Activated naive CD8-positive, alpha-beta T cell treated with anti-CD3 and anti-CD28 coated beads for 36 hours (primary cell): ENCODE data around the gene HARS1. TPM values are rescaled to one million over a fixed set of nuclear protein-coding genes. Genes with fewer than 3 reads are reported as not detected.
"Not testable (repeated sequence)": the region's sequence is repeated elsewhere in the genome, so short reads cannot be mapped to it uniquely, and the experiment has no call there.

Experiments used
- DNase-seq: peaks from one replicate; pipeline ENCODE4 v3.0.0; 2021
- H3K27ac Mint-ChIP-seq: one replicate; pipeline ENCODE4 v1.8.0; 2022; ENCODE audit warnings: mild to moderate bottlenecking, moderate library complexity, mixed read lengths
- H3K27me3 Mint-ChIP-seq: one replicate; pipeline ENCODE4 v1.8.0; 2022; ENCODE audit warnings: mild to moderate bottlenecking, mixed read lengths
- H3K36me3 Mint-ChIP-seq: one replicate; pipeline ENCODE4 v1.8.0; 2021; ENCODE audit warnings: mild to moderate bottlenecking, mixed read lengths
- H3K4me1 Mint-ChIP-seq: one replicate; pipeline ENCODE4 v1.8.0; 2021; ENCODE audit warnings: mixed read lengths
- H3K4me3 Mint-ChIP-seq: one replicate; pipeline ENCODE4 v1.8.0; 2022; ENCODE audit warnings: mild to moderate bottlenecking, moderate library complexity, mixed read lengths
- H3K9me3 Mint-ChIP-seq: one replicate; pipeline ENCODE4 v1.8.0; 2022; ENCODE audit warnings: mixed read lengths
- total RNA-seq, 2 experiments: library from RNA; stranded (reverse); gene quantifications; one replicate each; pipeline ENCODE4 v1.2.3, GENCODE V29; 2021

The HARS1 gene
- total RNA-seq, 2 experiments from 2014 or later: 95.2 to 104 TPM

DNA sequence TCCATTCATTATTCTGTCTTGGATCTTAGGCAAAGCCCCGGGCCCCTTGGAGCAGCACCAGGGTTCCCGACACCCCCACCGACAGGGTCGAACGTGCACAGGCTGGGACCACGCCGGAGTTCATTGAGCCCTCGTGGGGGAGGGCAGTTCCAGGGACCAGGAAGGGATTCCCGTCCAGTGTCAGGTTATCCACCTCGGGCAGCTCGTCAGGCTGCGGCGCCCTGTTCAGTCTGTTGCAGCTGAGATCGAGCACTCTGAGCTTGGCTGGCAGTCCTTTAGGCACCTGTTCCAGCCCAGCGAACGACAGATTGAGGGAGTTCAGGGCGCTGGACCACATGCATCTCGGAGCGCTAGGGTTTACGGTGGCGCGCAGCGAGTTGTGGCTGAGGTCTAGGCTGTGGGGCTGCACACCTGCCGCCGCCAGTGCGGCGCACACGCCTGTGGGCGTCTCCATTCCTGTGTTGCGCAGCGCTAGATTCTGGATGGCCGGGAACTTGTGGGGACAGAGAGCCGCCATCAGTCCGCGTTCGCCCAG lies 59.3 kb downstream of the HARS1 start:
- H3K27me3 Mint-ChIP-seq: peaks cover 23% of the 10 kb centered on the region
- H3K27ac Mint-ChIP-seq: peak overlapping the region; percentile 69
- DNase-seq: peak; percentile 40
- H3K36me3 Mint-ChIP-seq: no peaks in the 10 kb centered on the region
- H3K4me1 Mint-ChIP-seq: peaks cover 31% of the 10 kb centered on the region
- peaks cover 3% of the 10 kb centered on the region for H3K9me3 Mint-ChIP-seq
- peak overlapping the region; percentile 82 for H3K4me3 Mint-ChIP-seq

DNA sequence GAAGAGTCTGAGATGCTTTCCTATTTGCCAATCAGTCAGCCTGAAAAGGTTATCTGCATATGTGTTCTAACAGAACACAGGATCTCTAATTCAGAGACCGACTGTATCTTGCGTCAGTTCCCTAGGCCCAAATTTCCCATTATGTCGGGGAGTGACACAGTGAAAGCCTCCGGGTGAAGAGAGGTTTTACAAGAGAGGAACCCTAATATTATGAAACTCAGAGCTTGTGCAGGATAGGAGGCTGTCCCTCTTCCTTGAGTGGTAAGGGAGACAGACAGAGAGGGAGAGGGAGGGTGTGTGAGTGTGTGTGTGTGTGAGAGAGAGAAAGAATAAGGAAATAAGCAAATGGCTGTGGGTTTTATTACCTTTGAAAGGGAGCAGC lies 60.1 kb downstream of the HARS1 start:
- no peak overlapping the region for H3K4me3 Mint-ChIP-seq
- no peaks in the 10 kb centered on the region for H3K36me3 Mint-ChIP-seq
- H3K27ac Mint-ChIP-seq: no peak overlapping the region
- DNase-seq: no peak
- peaks cover 23% of the 10 kb centered on the region for H3K27me3 Mint-ChIP-seq
- peaks cover 31% of the 10 kb centered on the region for H3K4me1 Mint-ChIP-seq
- H3K9me3 Mint-ChIP-seq: peaks cover 3% of the 10 kb centered on the region

DNA sequence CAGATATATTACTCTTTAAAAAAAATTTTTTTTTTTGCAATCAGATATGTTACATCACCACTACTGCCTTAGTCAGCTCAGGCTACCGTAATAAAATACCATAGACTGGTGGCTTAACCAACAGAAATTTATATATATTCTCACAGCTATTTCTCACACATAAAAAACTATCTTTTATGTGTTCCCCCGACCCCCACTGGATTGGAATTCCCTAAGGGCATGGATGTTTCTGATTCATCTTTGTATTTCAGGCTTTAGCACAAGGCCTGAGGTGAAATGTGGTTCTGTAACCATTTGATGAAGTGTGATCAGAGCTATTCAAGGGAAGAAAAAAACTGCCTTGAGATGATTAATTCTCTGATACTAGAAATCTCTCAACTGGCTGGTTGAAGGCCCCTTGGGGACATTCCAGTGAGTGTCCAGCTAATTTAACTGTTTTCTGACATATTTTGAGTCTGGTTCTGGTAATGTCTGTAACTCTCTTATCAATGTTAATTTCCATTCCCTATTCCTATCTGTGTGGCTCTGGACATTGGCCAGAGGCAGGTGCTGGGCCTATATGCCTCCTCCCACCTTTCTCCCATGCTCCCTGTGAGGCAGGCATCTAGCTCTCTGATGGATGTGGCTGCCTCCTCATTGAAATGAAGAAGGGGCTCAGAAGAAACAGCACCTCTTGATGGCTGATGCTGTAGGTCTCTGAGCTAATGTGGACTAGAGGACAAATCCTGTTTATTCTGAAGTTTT lies 60.7 kb downstream of the HARS1 start:
- Mint-ChIP-seq H3K9me3 (peaks cover 3% of the 10 kb centered on the region), H3K4me3 (no peak overlapping the region), H3K4me1 (peaks cover 28% of the 10 kb centered on the region), H3K27me3 (peaks cover 23% of the 10 kb centered on the region), H3K36me3 (no peaks in the 10 kb centered on the region), H3K27ac (no peak overlapping the region)
- no peak for DNase-seq

DNA sequence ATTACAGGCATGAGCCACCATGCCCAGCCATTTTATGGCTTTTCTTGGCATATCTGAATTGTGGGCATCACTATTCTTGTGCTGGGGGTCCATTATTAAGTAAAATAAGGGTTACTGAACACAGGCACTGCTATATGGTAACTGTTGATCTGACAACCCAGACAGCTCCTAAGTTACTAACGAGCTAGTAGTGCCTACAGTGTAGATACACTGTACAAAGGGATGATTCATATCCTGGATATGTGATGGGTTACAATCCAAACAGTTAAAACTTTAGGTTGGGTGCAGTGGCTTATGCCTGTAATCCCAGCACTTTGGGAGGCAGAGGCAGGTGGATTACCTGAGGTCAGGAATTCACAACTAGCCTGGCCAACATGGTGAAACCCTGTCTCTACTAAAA lies 62.5 kb downstream of the HARS1 start:
- H3K36me3 Mint-ChIP-seq: no peaks in the 10 kb centered on the region
- H3K27me3 Mint-ChIP-seq: peaks cover 23% of the 10 kb centered on the region
- H3K9me3 Mint-ChIP-seq: peaks cover 3% of the 10 kb centered on the region
- no peak overlapping the region for H3K27ac Mint-ChIP-seq
- no peak overlapping the region for H3K4me3 Mint-ChIP-seq
- DNase-seq: no peak
- peaks cover 18% of the 10 kb centered on the region for H3K4me1 Mint-ChIP-seq

DNA sequence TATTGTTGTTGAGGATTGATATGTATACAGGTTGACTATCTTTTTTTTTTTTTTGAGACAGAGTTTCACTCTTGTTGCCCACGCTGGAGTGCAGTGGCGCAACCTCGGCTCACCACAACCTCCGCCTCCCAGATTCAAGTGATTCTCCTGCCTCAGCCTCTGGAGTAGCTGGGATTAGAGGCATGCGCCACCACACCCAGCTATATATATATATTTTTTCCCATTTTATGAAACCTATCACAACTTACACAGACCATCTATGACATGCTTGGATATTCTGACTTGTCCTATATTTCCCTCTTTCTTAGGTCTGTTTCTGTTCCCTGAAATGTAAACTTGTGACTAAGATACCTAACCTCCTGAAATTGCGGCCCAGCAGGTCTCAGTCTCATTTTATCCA lies 63.2 kb downstream of the HARS1 start:
- Mint-ChIP-seq H3K4me3 (no peak overlapping the region), H3K27ac (no peak overlapping the region), H3K9me3 (peaks cover 3% of the 10 kb centered on the region), H3K27me3 (peaks cover 17% of the 10 kb centered on the region), H3K4me1 (peaks cover 13% of the 10 kb centered on the region), H3K36me3 (no peaks in the 10 kb centered on the region)
- DNase-seq: no peak

DNA sequence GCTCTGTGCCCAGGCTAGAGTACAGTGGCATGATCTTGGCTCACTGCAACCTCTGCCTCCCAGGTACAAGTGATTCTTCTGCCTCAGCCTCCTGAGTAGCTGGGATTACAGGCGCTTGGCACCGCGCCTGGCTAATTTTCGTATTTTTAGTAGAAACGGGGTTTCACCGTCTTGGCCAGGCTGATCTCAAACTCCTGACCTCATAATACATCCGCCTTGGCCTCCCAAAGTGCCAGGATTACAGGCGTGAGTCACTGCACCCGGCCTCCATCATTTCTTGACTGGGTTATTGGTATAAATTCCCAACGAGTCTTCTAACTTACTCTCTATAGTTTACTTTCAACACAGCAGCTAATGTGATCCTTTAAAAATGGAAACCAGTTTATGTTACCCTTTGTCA lies 66.3 kb downstream of the HARS1 start:
- not testable (repeated sequence) for H3K9me3 Mint-ChIP-seq

More for the DNA sequence above, 66.3 kb downstream of the HARS1 start:
- H3K4me3 Mint-ChIP-seq, H3K36me3 Mint-ChIP-seq, DNase-seq, H3K27ac Mint-ChIP-seq, H3K4me1 Mint-ChIP-seq, H3K27me3 Mint-ChIP-seq: not testable (repeated sequence)

Other genes starting within 250 kb of the HARS1 start
- 10 to 100 TPM; 13.9 to 15.5 TPM for gene EIF4EBP3, start 143.7 kb downstream of the HARS1 start, total RNA-seq
- 10 to 100 TPM; 54.6 to 60.6 TPM for gene SRA1, start 133.9 kb downstream of the HARS1 start, total RNA-seq
- gene APBB3, start 126.8 kb downstream of the HARS1 start, total RNA-seq: 10 to 100 TPM; 17.5 to 17.8 TPM
- 100 to 1,000 TPM in 1 of 2 experiments, 10 to 100 TPM in 1; 97.4 to 100 TPM for gene SLC35A4, start 126.5 kb downstream of the HARS1 start, total RNA-seq
- under 1 TPM; 0.42 to 0.58 TPM for gene CD14, start 58.2 kb downstream of the HARS1 start, total RNA-seq
- gene TMCO6, start 51.9 kb downstream of the HARS1 start, total RNA-seq: 10 to 100 TPM; 34.4 to 37.4 TPM
- 10 to 100 TPM; 64.2 to 69.4 TPM for gene NDUFA2, start 43.7 kb downstream of the HARS1 start, total RNA-seq
- 10 to 100 TPM; 94.3 to 95.3 TPM for gene IK, start 43.5 kb downstream of the HARS1 start, total RNA-seq
- 10 to 100 TPM; 37.5 to 38.9 TPM for gene WDR55, start 26.5 kb downstream of the HARS1 start, total RNA-seq
- gene DND1, start 17.8 kb downstream of the HARS1 start, total RNA-seq: 1 to 10 TPM; 2.7 to 3.7 TPM
- 10 to 100 TPM; 23.6 to 24.0 TPM for gene HARS2, start 85 bp upstream of the HARS1 start, total RNA-seq
- 10 to 100 TPM; 64.8 to 67.2 TPM for gene ZMAT2, start 9.1 kb upstream of the HARS1 start, total RNA-seq
- gene PCDHA1, start 94.8 kb upstream of the HARS1 start, total RNA-seq: not detected
- gene PCDHA2, start 103.5 kb upstream of the HARS1 start, total RNA-seq: not detected
- not detected for gene PCDHA3, start 109.7 kb upstream of the HARS1 start, total RNA-seq
- not detected for gene PCDHA4, start 115.7 kb upstream of the HARS1 start, total RNA-seq
- not detected for gene PCDHA5, start 130.2 kb upstream of the HARS1 start, total RNA-seq
- not detected for gene PCDHA6, start 136.6 kb upstream of the HARS1 start, total RNA-seq
- gene PCDHA7, start 142.9 kb upstream of the HARS1 start, total RNA-seq: not detected
- not detected for gene PCDHA8, start 149.8 kb upstream of the HARS1 start, total RNA-seq
- gene PCDHA9, start 157.0 kb upstream of the HARS1 start, total RNA-seq: not detected
- not detected for gene PCDHA10, start 164.5 kb upstream of the HARS1 start, total RNA-seq
- not detected for gene PCDHA11, start 177.6 kb upstream of the HARS1 start, total RNA-seq
- not detected for gene PCDHA12, start 183.9 kb upstream of the HARS1 start, total RNA-seq
- not detected for gene PCDHA13, start 190.8 kb upstream of the HARS1 start, total RNA-seq
- gene PCDHAC1, start 234.9 kb upstream of the HARS1 start, total RNA-seq: not detected